Measurements from ENCODE around the gene GSN.
A peak's percentile ranks its signal among the peaks of the same experiment; 100 is the strongest.

Gene GSN

GRCh38 chr9:121310571-121310970 lies 42.6 kb downstream of the GSN start:
- Histone ChIP-seq H3K27me3 (ENCODE audit: control insufficient read depth in 2 of 2, insufficient read depth in 2 of 2, low read length in 2 of 2) (no peaks in the 10 kb centered on the region), H3K27ac (ENCODE audit: low read depth in 2 of 2, low read length in 2 of 2) (no peak overlapping the region), H3K36me3 (ENCODE audit: control insufficient read depth in 2 of 2, insufficient read depth in 2 of 2, low read length in 2 of 2) (peaks cover 66 to 74% of the 10 kb centered on the region in 2 donors), H3K9ac (ENCODE audit: low read depth in 1 of 2, low read length in 2 of 2) (no peak overlapping the region), H3K9me3 (ENCODE audit: control insufficient read depth in 2 of 2, low read length in 2 of 2) (no peaks in the 10 kb centered on the region), H3K4me1 (ENCODE audit: control insufficient read depth in 2 of 2, insufficient read depth in 2 of 2, low read length in 2 of 2) (no peaks in the 10 kb centered on the region), H3K4me3 (ENCODE audit: low read length in 2 of 2) (no peak overlapping the region)

GRCh38 chr9:121312169-121312568 lies 44.2 kb downstream of the GSN start:
- H3K36me3 ChIP-seq (ENCODE audit: control insufficient read depth in 2 of 2, insufficient read depth in 2 of 2, low read length in 2 of 2), result peaks cover 73% of the 10 kb centered on the region in 2 donors

GRCh38 chr9:121313458-121314152 lies 45.6 kb downstream of the GSN start:
- H3K36me3 ChIP-seq (ENCODE audit: control insufficient read depth in 2 of 2, insufficient read depth in 2 of 2, low read length in 2 of 2), result peaks cover 69 to 78% of the 10 kb centered on the region in 2 donors
- H3K4me1 ChIP-seq (ENCODE audit: control insufficient read depth in 2 of 2, insufficient read depth in 2 of 2, low read length in 2 of 2), result peaks cover 0 to 3% of the 10 kb centered on the region in 2 donors
- H3K27ac ChIP-seq (ENCODE audit: low read depth in 2 of 2, low read length in 2 of 2), result no peak overlapping the region

More at GRCh38 chr9:121312169-121312568, 44.2 kb downstream of the GSN start:
- no peaks in the 10 kb centered on the region for H3K27me3 ChIP-seq (ENCODE audit: control insufficient read depth in 2 of 2, insufficient read depth in 2 of 2, low read length in 2 of 2)
- H3K9ac ChIP-seq (ENCODE audit: low read depth in 1 of 2, low read length in 2 of 2), result no peak overlapping the region
- no peaks in the 10 kb centered on the region for H3K4me1 ChIP-seq (ENCODE audit: control insufficient read depth in 2 of 2, insufficient read depth in 2 of 2, low read length in 2 of 2)
- no peak overlapping the region for H3K27ac ChIP-seq (ENCODE audit: low read depth in 2 of 2, low read length in 2 of 2)
- H3K9me3 ChIP-seq (ENCODE audit: control insufficient read depth in 2 of 2, low read length in 2 of 2), result no peaks in the 10 kb centered on the region
- no peak overlapping the region for H3K4me3 ChIP-seq (ENCODE audit: low read length in 2 of 2)

GRCh38 chr9:121316378-121316777 lies 48.4 kb downstream of the GSN start:
- no peak overlapping the region for H3K4me3 ChIP-seq (ENCODE audit: low read length in 2 of 2)
- H3K27ac ChIP-seq (ENCODE audit: low read depth in 2 of 2, low read length in 2 of 2), result no peak overlapping the region
- peaks cover 5 to 7% of the 10 kb centered on the region in 2 donors for H3K4me1 ChIP-seq (ENCODE audit: control insufficient read depth in 2 of 2, insufficient read depth in 2 of 2, low read length in 2 of 2)
- peaks cover 64 to 78% of the 10 kb centered on the region in 2 donors for H3K36me3 ChIP-seq (ENCODE audit: control insufficient read depth in 2 of 2, insufficient read depth in 2 of 2, low read length in 2 of 2)
- H3K9ac ChIP-seq (ENCODE audit: low read depth in 1 of 2, low read length in 2 of 2), result no peak overlapping the region
- H3K9me3 ChIP-seq (ENCODE audit: control insufficient read depth in 2 of 2, low read length in 2 of 2), result no peaks in the 10 kb centered on the region
- H3K27me3 ChIP-seq (ENCODE audit: control insufficient read depth in 2 of 2, insufficient read depth in 2 of 2, low read length in 2 of 2), result no peaks in the 10 kb centered on the region

More at GRCh38 chr9:121313458-121314152, 45.6 kb downstream of the GSN start:
- Histone ChIP-seq H3K9ac (ENCODE audit: low read depth in 1 of 2, low read length in 2 of 2) (no peak overlapping the region), H3K4me3 (ENCODE audit: low read length in 2 of 2) (no peak overlapping the region), H3K9me3 (ENCODE audit: control insufficient read depth in 2 of 2, low read length in 2 of 2) (no peaks in the 10 kb centered on the region), H3K27me3 (ENCODE audit: control insufficient read depth in 2 of 2, insufficient read depth in 2 of 2, low read length in 2 of 2) (no peaks in the 10 kb centered on the region)

GRCh38 chr9:121316852-121317373 lies 49.0 kb downstream of the GSN start:
- peaks cover 5 to 7% of the 10 kb centered on the region in 2 donors for H3K4me1 ChIP-seq (ENCODE audit: control insufficient read depth in 2 of 2, insufficient read depth in 2 of 2, low read length in 2 of 2)
- peaks cover 60 to 74% of the 10 kb centered on the region in 2 donors for H3K36me3 ChIP-seq (ENCODE audit: control insufficient read depth in 2 of 2, insufficient read depth in 2 of 2, low read length in 2 of 2)
- no peak overlapping the region for H3K9ac ChIP-seq (ENCODE audit: low read depth in 1 of 2, low read length in 2 of 2)
- no peak overlapping the region for H3K27ac ChIP-seq (ENCODE audit: low read depth in 2 of 2, low read length in 2 of 2)
- H3K4me3 ChIP-seq (ENCODE audit: low read length in 2 of 2), result no peak overlapping the region
- H3K27me3 ChIP-seq (ENCODE audit: control insufficient read depth in 2 of 2, insufficient read depth in 2 of 2, low read length in 2 of 2), result no peaks in the 10 kb centered on the region
- H3K9me3 ChIP-seq (ENCODE audit: control insufficient read depth in 2 of 2, low read length in 2 of 2), result no peaks in the 10 kb centered on the region

GRCh38 chr9:121317737-121318630 lies 50.0 kb downstream of the GSN start:
- no peak overlapping the region for H3K27ac ChIP-seq (ENCODE audit: low read depth in 2 of 2, low read length in 2 of 2)
- H3K4me3 ChIP-seq (ENCODE audit: low read length in 2 of 2), result no peak overlapping the region
- H3K9me3 ChIP-seq (ENCODE audit: control insufficient read depth in 2 of 2, low read length in 2 of 2), result no peaks in the 10 kb centered on the region
- no peaks in the 10 kb centered on the region for H3K27me3 ChIP-seq (ENCODE audit: control insufficient read depth in 2 of 2, insufficient read depth in 2 of 2, low read length in 2 of 2)
- peaks cover 63 to 74% of the 10 kb centered on the region in 2 donors for H3K36me3 ChIP-seq (ENCODE audit: control insufficient read depth in 2 of 2, insufficient read depth in 2 of 2, low read length in 2 of 2)
- peaks cover 5 to 7% of the 10 kb centered on the region in 2 donors for H3K4me1 ChIP-seq (ENCODE audit: control insufficient read depth in 2 of 2, insufficient read depth in 2 of 2, low read length in 2 of 2)
- H3K9ac ChIP-seq (ENCODE audit: low read depth in 1 of 2, low read length in 2 of 2), result no peak overlapping the region

GRCh38 chr9:121318631-121319382 lies 50.8 kb downstream of the GSN start:
- Histone ChIP-seq H3K36me3 (ENCODE audit: control insufficient read depth in 2 of 2, insufficient read depth in 2 of 2, low read length in 2 of 2) (peaks cover 59 to 70% of the 10 kb centered on the region in 2 donors), H3K9me3 (ENCODE audit: control insufficient read depth in 2 of 2, low read length in 2 of 2) (no peaks in the 10 kb centered on the region), H3K27me3 (ENCODE audit: control insufficient read depth in 2 of 2, insufficient read depth in 2 of 2, low read length in 2 of 2) (no peaks in the 10 kb centered on the region), H3K4me3 (ENCODE audit: low read length in 2 of 2) (no peak overlapping the region), H3K9ac (ENCODE audit: low read depth in 1 of 2, low read length in 2 of 2) (no peak overlapping the region), H3K27ac (ENCODE audit: low read depth in 2 of 2, low read length in 2 of 2) (no peak overlapping the region), H3K4me1 (ENCODE audit: control insufficient read depth in 2 of 2, insufficient read depth in 2 of 2, low read length in 2 of 2) (peaks cover 5 to 7% of the 10 kb centered on the region in 2 donors)

- Histone ChIP-seq H3K4me1 (ENCODE audit: control insufficient read depth in 2 of 2, insufficient read depth in 2 of 2, low read length in 2 of 2) (peaks cover 5 to 7% of the 10 kb centered on the region in 2 donors), H3K9me3 (ENCODE audit: control insufficient read depth in 2 of 2, low read length in 2 of 2) (no peaks in the 10 kb centered on the region), H3K4me3 (ENCODE audit: low read length in 2 of 2) (no peak overlapping the region), H3K36me3 (ENCODE audit: control insufficient read depth in 2 of 2, insufficient read depth in 2 of 2, low read length in 2 of 2) (peaks cover 59 to 70% of the 10 kb centered on the region in 2 donors), H3K27ac (ENCODE audit: low read depth in 2 of 2, low read length in 2 of 2) (no peak overlapping the region), H3K9ac (ENCODE audit: low read depth in 1 of 2, low read length in 2 of 2) (no peak overlapping the region), H3K27me3 (ENCODE audit: control insufficient read depth in 2 of 2, insufficient read depth in 2 of 2, low read length in 2 of 2) (no peaks in the 10 kb centered on the region)
Measured at GRCh38 chr9:121319383-121319780, 51.4 kb downstream of the GSN start.

- Histone ChIP-seq H3K27ac (ENCODE audit: low read depth in 2 of 2, low read length in 2 of 2) (peak overlapping the region in 1 of 2 donors; percentile 38), H3K36me3 (ENCODE audit: control insufficient read depth in 2 of 2, insufficient read depth in 2 of 2, low read length in 2 of 2) (peaks cover 68 to 77% of the 10 kb centered on the region in 2 donors), H3K27me3 (ENCODE audit: control insufficient read depth in 2 of 2, insufficient read depth in 2 of 2, low read length in 2 of 2) (no peaks in the 10 kb centered on the region), H3K4me3 (ENCODE audit: low read length in 2 of 2) (no peak overlapping the region), H3K9me3 (ENCODE audit: control insufficient read depth in 2 of 2, low read length in 2 of 2) (no peaks in the 10 kb centered on the region), H3K9ac (ENCODE audit: low read depth in 1 of 2, low read length in 2 of 2) (no peak overlapping the region), H3K4me1 (ENCODE audit: control insufficient read depth in 2 of 2, insufficient read depth in 2 of 2, low read length in 2 of 2) (peaks cover 5 to 7% of the 10 kb centered on the region in 2 donors)
Measured at GRCh38 chr9:121321016-121321503, 53.1 kb downstream of the GSN start.

Measured in mucosa of rectum (tissue), 2 donors.